HCT116 (cell line): ENCODE data around the gene SVIL. TPM values are rescaled to one million over a fixed set of nuclear protein-coding genes. Genes with fewer than 3 reads are reported as not detected.
"Not testable (repeated sequence)": the region's sequence is repeated elsewhere in the genome, so short reads cannot be mapped to it uniquely, and the experiment has no call there.

Experiments used
- ATAC-seq: fragments of 200-7000 bp; cut with Tn5 transposase; 2 replicates; pipeline ENCODE4 v1.9.1; 2020; ENCODE audit warnings: mild to moderate bottlenecking, moderate library complexity
- BruUV-seq: library from RNA; stranded (reverse); fragments of 400-500 nt; replicated peaks from 2 replicates; lab custom pipeline; 2021; lab: Mats Ljungman, UMichigan
- CTCF ChIA-PET: fragments of 300-600 bp; sonication (Branson Sonifier 250); formaldehyde crosslinking; loops from one replicate; lab custom pipeline; 2021; ENCODE audit warnings: antibody characterized with exemption; lab: Charles Lee
- POLR2A ChIA-PET: fragments of 300-600, 350-600 bp; sonication (Branson Sonifier 250); formaldehyde crosslinking; loops from one replicate; lab custom pipeline; 2021; ENCODE audit warnings: antibody characterized with exemption; lab: Charles Lee
- RAD21 ChIA-PET, 2 experiments: fragments of 300-600 bp; sonication (Branson Sonifier 250); formaldehyde crosslinking; loops; one replicate each; lab custom pipeline; 2023; ENCODE audit warnings: low total read pairs in 2 of 2; ENCODE audit not compliant: uncharacterized antibody in 2 of 2, unreplicated experiment in 2 of 2, low non-redundant PET in 1 of 2; lab: Charles Lee
- DNase-seq: peaks from one replicate; pipeline ENCODE4 v3.0.0-alpha.2; 2010; ENCODE audit warnings: low read depth, low spot score
- H2AFZ ChIP-seq: fragments of 200-600 bp; shearing (Covaris generic), sonication (generic); 2 replicates; pipeline ENCODE4 v1.6.1; 2017; ENCODE audit warnings: low read depth, mixed run types, mixed read lengths, antibody characterized with exemption, low read length; ENCODE audit not compliant: poor library complexity, severe bottlenecking
- H3K27ac ChIP-seq: 2 replicates; pipeline ENCODE4 v1.5.1; 2012; ENCODE audit warnings: low read depth, low read length
- H3K27me3 ChIP-seq: fragments of 200-600 bp; sonication (generic); 2 replicates; pipeline ENCODE4 v1.6.1; 2016; ENCODE audit warnings: mixed run types, low read length, mixed read lengths; ENCODE audit not compliant: insufficient read depth
- H3K36me3 ChIP-seq, 2 experiments: fragments of 200-500 bp in 1 of 2; fragments of 200-600 bp in 1 of 2; sonication (Bioruptor generic) in 1 of 2; sonication (generic) in 1 of 2; 2 replicates each; pipeline versions ENCODE4 v1.5.1 to v1.6.1; 2014 to 2016; ENCODE audit warnings: low read length in 2 of 2, inconsistent platforms in 1 of 2, mixed read lengths in 1 of 2, mixed run types in 1 of 2; ENCODE audit not compliant: insufficient read depth in 2 of 2, control insufficient read depth in 1 of 2
- H3K4me1 ChIP-seq, 2 experiments: fragments of 200-600 bp in 1 of 2; sonication (generic) in 1 of 2; 2 replicates each; pipeline versions ENCODE4 v1.5.1 to v1.6.1; 2012 to 2017; ENCODE audit warnings: low read length in 2 of 2, inconsistent platforms in 1 of 2, mild to moderate bottlenecking in 1 of 2, mixed read lengths in 1 of 2, mixed run types in 1 of 2, moderate library complexity in 1 of 2; ENCODE audit not compliant: insufficient read depth in 2 of 2, control insufficient read depth in 1 of 2
- H3K4me2 ChIP-seq: fragments of 200-600 bp; sonication (generic); 2 replicates; pipeline ENCODE4 v1.6.1; 2017; ENCODE audit warnings: mixed run types, low read length, mixed read lengths
- H3K4me3 ChIP-seq, 2 experiments: fragments of 200-600 bp in 1 of 2; sonication (generic) in 1 of 2; replicated peaks in 1 of 2; 2 replicates each; pipeline ENCODE4 v1.5.1; 2011 to 2016; ENCODE audit warnings: low read length in 2 of 2, control low read depth in 1 of 2, low read depth in 1 of 2, mild to moderate bottlenecking in 1 of 2, mixed read lengths in 1 of 2, mixed run types in 1 of 2
- H3K79me2 ChIP-seq: fragments of 200-600 bp; sonication (generic); 2 replicates; pipeline ENCODE4 v1.6.1; 2017; ENCODE audit warnings: mild to moderate bottlenecking, mixed run types, low read length, moderate library complexity, mixed read lengths; ENCODE audit not compliant: insufficient read depth
- H3K9ac ChIP-seq: fragments of 200-600 bp; sonication (generic); 2 replicates; pipeline ENCODE4 v1.6.1; 2016; ENCODE audit warnings: low read length, mixed read lengths
- H3K9me2 ChIP-seq: fragments of 200-600 bp; sonication (generic), shearing (Covaris generic); 2 replicates; pipeline ENCODE4 v1.6.1; 2017; ENCODE audit warnings: mixed run types, mild to moderate bottlenecking, moderate library complexity; ENCODE audit not compliant: insufficient read depth
- H3K9me3 ChIP-seq, 2 experiments: fragments of 200-500 bp in 1 of 2; fragments of 200-600 bp in 1 of 2; sonication (Bioruptor generic) in 1 of 2; sonication (generic) in 1 of 2; 2 replicates each; pipeline ENCODE4 v1.6.1; 2014 to 2017; ENCODE audit warnings: low read length in 2 of 2, mixed read lengths in 2 of 2, inconsistent platforms in 1 of 2, low read depth in 1 of 2, mild to moderate bottlenecking in 1 of 2, mixed run types in 1 of 2, moderate library complexity in 1 of 2; ENCODE audit not compliant: control insufficient read depth in 1 of 2, insufficient read depth in 1 of 2
- H4K20me1 ChIP-seq: fragments of 200-600 bp; sonication (generic), shearing (Covaris generic); 2 replicates; pipeline ENCODE4 v1.6.1; 2017; ENCODE audit warnings: mixed run types, mild to moderate bottlenecking, moderate library complexity; ENCODE audit not compliant: insufficient read depth
- intact Hi-C: fragments of 100-400 bp; cut with micrococcal nuclease; formaldehyde crosslinking; loops from 2 replicates; pipeline ENCODE4 v1.10.0; 2022
- total RNA-seq: library from RNA; stranded (reverse); gene quantifications from one replicate; pipeline ENCODE4 v1.2.1, GENCODE V29; 2021; ENCODE audit not compliant: unreplicated experiment

The SVIL gene
- total RNA-seq, 1 experiment from 2014 or later: 27.0 TPM

- ATAC-seq, H3K9me2 ChIP-seq, H3K4me3 ChIP-seq, H3K4me2 ChIP-seq, CTCF ChIA-PET, H3K9me3 ChIP-seq, BruUV-seq, H2AFZ ChIP-seq, RAD21 ChIA-PET, H3K79me2 ChIP-seq, H3K9ac ChIP-seq, DNase-seq, intact Hi-C loops, POLR2A ChIA-PET, H3K36me3 ChIP-seq, H4K20me1 ChIP-seq, H3K27me3 ChIP-seq, H3K27ac ChIP-seq: not testable (repeated sequence)
- peaks cover 16 to 31% of the 10 kb centered on the region in 2 experiments; a peak in 3 of 4 replicates for H3K4me1 ChIP-seq
Measured at GRCh38 chr10:29587750-29588628, 46.8 kb downstream of the SVIL start.

DNA sequence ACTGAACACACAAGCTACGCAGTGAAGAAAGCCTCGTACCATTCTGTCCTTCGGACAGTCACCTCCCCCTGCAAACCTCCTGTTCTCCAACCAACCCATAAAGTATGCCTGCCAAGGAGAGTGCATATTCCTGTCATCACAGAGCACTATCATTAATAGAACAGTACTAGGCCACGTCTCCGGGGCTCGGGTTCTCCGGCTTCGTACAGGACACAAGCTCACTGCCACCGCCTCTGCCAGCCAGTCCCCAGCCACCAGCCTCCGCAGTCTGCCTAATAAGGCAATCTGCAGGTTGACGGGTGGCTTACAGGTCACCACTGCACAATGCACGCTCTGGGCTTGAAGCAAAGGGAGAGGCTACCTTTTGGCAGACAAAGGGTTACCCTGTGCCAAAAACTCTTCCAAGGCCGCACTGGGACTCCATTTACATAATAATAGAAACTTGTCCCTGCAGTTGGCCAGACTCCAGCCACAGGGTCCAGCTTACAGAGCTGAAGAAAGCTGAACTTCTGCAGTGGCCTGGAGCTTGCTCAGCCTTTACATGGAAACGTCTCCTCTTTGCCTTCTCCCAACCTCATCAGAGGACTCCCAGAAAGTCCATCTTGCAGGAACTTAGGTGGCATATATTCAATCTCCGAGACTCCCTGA is 47.5 kb downstream of the SVIL start:
- CTCF ChIA-PET, H3K9me2 ChIP-seq, POLR2A ChIA-PET, H3K27ac ChIP-seq, H3K27me3 ChIP-seq, H3K4me2 ChIP-seq, H4K20me1 ChIP-seq, H3K4me3 ChIP-seq, RAD21 ChIA-PET, H2AFZ ChIP-seq, ATAC-seq, intact Hi-C loops, H3K36me3 ChIP-seq, DNase-seq, H3K9ac ChIP-seq, H3K79me2 ChIP-seq, BruUV-seq, H3K9me3 ChIP-seq: not testable (repeated sequence)
- H3K4me1 ChIP-seq: peaks cover 16 to 31% of the 10 kb centered on the region in 2 experiments; a peak in 3 of 4 replicates
